Endodermal cell (in vitro differentiated cells): ENCODE measurements around the gene MAP2K6. TPM values are rescaled to one million over a fixed set of nuclear protein-coding genes. Genes with fewer than 3 reads are reported as not detected.

Source experiments
- DNase-seq: peaks from one replicate; pipeline ENCODE4 v3.0.0-alpha.2; 2017
- H3K27ac ChIP-seq: 2 replicates; pipeline ENCODE4 v1.5.1; 2013; ENCODE audit warnings: mild to moderate bottlenecking, low read depth, low read length, moderate library complexity
- H3K27me3 ChIP-seq: 2 replicates; pipeline ENCODE4 v1.6.1; 2013; ENCODE audit warnings: mild to moderate bottlenecking, low read length, moderate library complexity; ENCODE audit not compliant: insufficient read depth, control insufficient read depth, poor library complexity, severe bottlenecking
- H3K36me3 ChIP-seq: 2 replicates; pipeline ENCODE4 v1.7.0; 2013; ENCODE audit warnings: mild to moderate bottlenecking, low read length, moderate library complexity; ENCODE audit not compliant: control insufficient read depth, insufficient read depth
- H3K4me1 ChIP-seq: one replicate; pipeline ENCODE4 v1.7.0; 2013; ENCODE audit warnings: low read length; ENCODE audit not compliant: control insufficient read depth, insufficient read depth
- H3K4me3 ChIP-seq: 2 replicates; pipeline ENCODE4 v1.5.1; 2013; ENCODE audit warnings: mild to moderate bottlenecking, low read length, moderate library complexity
- H3K9ac ChIP-seq: 2 replicates; pipeline ENCODE4 v1.6.1; 2013; ENCODE audit warnings: mild to moderate bottlenecking, low read length, moderate library complexity; ENCODE audit not compliant: poor library complexity, severe bottlenecking; ENCODE audit errors: extremely low read depth
- H3K9me3 ChIP-seq: 2 replicates; pipeline ENCODE4 v1.6.1; 2013; ENCODE audit warnings: mild to moderate bottlenecking, low read length, moderate library complexity; ENCODE audit not compliant: control insufficient read depth
- H3K27ac Mint-ChIP-seq: 2 replicates; pipeline ENCODE4 v1.8.0; 2020; ENCODE audit warnings: mixed read lengths
- H3K27me3 Mint-ChIP-seq: 2 replicates; pipeline ENCODE4 v1.8.0; 2021; ENCODE audit warnings: mild to moderate bottlenecking, mixed read lengths; ENCODE audit not compliant: insufficient read depth
- H3K36me3 Mint-ChIP-seq: 2 replicates; pipeline ENCODE4 v1.8.0; 2020; ENCODE audit warnings: low read depth, mixed read lengths
- H3K4me1 Mint-ChIP-seq: 2 replicates; pipeline ENCODE4 v1.8.0; 2020; ENCODE audit warnings: mixed read lengths
- H3K4me3 Mint-ChIP-seq: 2 replicates; pipeline ENCODE4 v1.8.0; 2020; ENCODE audit warnings: mild to moderate bottlenecking, moderate library complexity, mixed read lengths
- H3K9me3 Mint-ChIP-seq: 2 replicates; pipeline ENCODE4 v1.8.0; 2020; ENCODE audit warnings: mild to moderate bottlenecking, mixed read lengths
- CTCF ChIP-seq: fragments of 200-600 bp; sonication (generic); conservative IDR thresholded peaks from 2 replicates; pipeline ENCODE4 v1.5.0; 2021; ENCODE audit warnings: antibody characterized with exemption, mild to moderate bottlenecking
- WGBS, 2 experiments: methylation state at CpG; one replicate each; pipeline versions ENCODE4 v1.1.5 to v1.1.7; 2013; ENCODE audit warnings: missing lambda C conversion rate in 2 of 2, mixed read lengths in 1 of 2; ENCODE audit not compliant: insufficient coverage in 1 of 2, insufficient read length in 1 of 2; 5-methylcytosine and 5-hydroxymethylcytosine counted together
- total RNA-seq, 2 donors: library from RNA; stranded (reverse); fragmentation: NEBNext Ultra II Directional in 1 of 2; extraction: Animal tissue kit (Norgen Biotek cat#: 25700) in 1 of 2; gene quantifications; 2 replicates in 1 of 2; 3 replicates in 1 of 2; pipeline ENCODE4 v1.2.1, GENCODE V29; 2021

The MAP2K6 gene
- total RNA-seq, 2 donors from 2014 or later = 42.2 to 55.3 TPM

- Mint-ChIP-seq H3K36me3 (peaks cover 32% of the 10 kb centered on the region), H3K4me3 (no peak overlapping the region), H3K27me3 (no peaks in the 10 kb centered on the region), H3K4me1 (peaks cover 8% of the 10 kb centered on the region), H3K27ac (no peak overlapping the region), H3K9me3 (peaks cover 11% of the 10 kb centered on the region)
- no peak for TF ChIP-seq CTCF
- H3K9me3 ChIP-seq = peaks cover 12% of the 10 kb centered on the region
- H3K36me3 ChIP-seq = no peaks in the 10 kb centered on the region
- DNase-seq = no peak
- no peak overlapping the region for H3K4me3 ChIP-seq
- no peak overlapping the region for H3K27ac ChIP-seq
- WGBS, 2 experiments = 96 to 100% methylated on average over 4 to 5 of the region's 5 CpGs
- H3K27me3 ChIP-seq = no peaks in the 10 kb centered on the region
- no peak overlapping the region for H3K9ac ChIP-seq
- peaks cover 5% of the 10 kb centered on the region for H3K4me1 ChIP-seq
These were observed 98.4 kb downstream of the MAP2K6 start for GRCh38 chr17:69512946-69513345.

- H3K9ac ChIP-seq = no peak overlapping the region
- H3K27ac ChIP-seq = no peak overlapping the region
- no peaks in the 10 kb centered on the region for H3K27me3 Mint-ChIP-seq
- 97 to 100% methylated on average over 1 to 2 of the region's 2 CpGs for WGBS, 2 experiments
- H3K9me3 ChIP-seq = peaks cover 12% of the 10 kb centered on the region
- peaks cover 11% of the 10 kb centered on the region for H3K9me3 Mint-ChIP-seq
- H3K36me3 Mint-ChIP-seq = peaks cover 63% of the 10 kb centered on the region
- no peak for TF ChIP-seq CTCF
- peaks cover 8% of the 10 kb centered on the region for H3K4me1 ChIP-seq
- no peaks in the 10 kb centered on the region for H3K27me3 ChIP-seq
- H3K27ac Mint-ChIP-seq = no peak overlapping the region
- H3K4me3 Mint-ChIP-seq = no peak overlapping the region
- no peak for DNase-seq
- H3K36me3 ChIP-seq = peaks cover 17% of the 10 kb centered on the region
- H3K4me1 Mint-ChIP-seq = peaks cover 27% of the 10 kb centered on the region
- H3K4me3 ChIP-seq = no peak overlapping the region
These were observed 101.7 kb downstream of the MAP2K6 start for GRCh38 chr17:69516225-69516624.

GRCh38 chr17:69516911-69517310, 102.4 kb downstream of the MAP2K6 start:
- Mint-ChIP-seq H3K36me3 (peaks cover 67% of the 10 kb centered on the region), H3K9me3 (peaks cover 11% of the 10 kb centered on the region), H3K4me1 (peaks cover 27% of the 10 kb centered on the region), H3K27ac (no peak overlapping the region), H3K4me3 (no peak overlapping the region), H3K27me3 (no peaks in the 10 kb centered on the region)
- H3K4me1 ChIP-seq = peaks cover 8% of the 10 kb centered on the region
- H3K4me3 ChIP-seq = peak overlapping the region; percentile 31
- no peak for DNase-seq
- no peaks in the 10 kb centered on the region for H3K27me3 ChIP-seq
- peaks cover 23% of the 10 kb centered on the region for H3K36me3 ChIP-seq
- no peak overlapping the region for H3K9ac ChIP-seq
- peaks cover 12% of the 10 kb centered on the region for H3K9me3 ChIP-seq
- 94% methylated on average over 2 of the region's 2 CpGs for WGBS, 2 experiments
- no peak overlapping the region for H3K27ac ChIP-seq
- no peak for TF ChIP-seq CTCF
